ENCODE measurements around the gene HBEGF. TPM values are rescaled to one million over a fixed set of nuclear protein-coding genes. Genes with fewer than 3 reads are reported as not detected.
"Not testable (repeated sequence)": the region's sequence is repeated elsewhere in the genome, so short reads cannot be mapped to it uniquely, and the experiment has no call there.

HBEGF gene
- polyA plus RNA-seq, 1 donor (not counting 4 experiments of a cell fraction or from before 2014, with no cell fraction given) = 53.1 TPM

- peaks cover 13 to 36% of the 10 kb centered on the region in 2 experiments for H3K36me3 ChIP-seq (ENCODE audit: control insufficient read depth in 2 of 2, extremely low read depth in 1 of 2, insufficient read depth in 2 of 2, low read length in 2 of 2)
- FAIRE-seq = no peak
- peak overlapping the region; percentile 90 for H3K9ac ChIP-seq (ENCODE audit: control insufficient read depth, extremely low read depth, insufficient read depth, low read length)
- dilution Hi-C loops (cut with MboI; ENCODE audit: extremely low pct_ligation_motif_present, low sequenced_read_pairs) = no loop called here
- peaks cover 83% of the 10 kb centered on the region for H3K4me1 ChIP-seq (ENCODE audit: control insufficient read depth, extremely low read depth, insufficient read depth, low read length)
- no peaks in the 10 kb centered on the region for H3K27me3 ChIP-seq (ENCODE audit: control insufficient read depth, extremely low read depth, insufficient read depth, low read length)
- peak overlapping the region; percentile 98 for H3K4me2 ChIP-seq (ENCODE audit: control insufficient read depth, extremely low read depth, insufficient read depth, low read depth, low read length)
- H2AFZ ChIP-seq (ENCODE audit: control insufficient read depth, low read length) = no peak overlapping the region
- peaks cover 51% of the 10 kb centered on the region for H3K79me2 ChIP-seq (ENCODE audit: control insufficient read depth, insufficient read depth, low read length)
- TF ChIP-seq EZH2 (IDR thresholded peaks at IDR 0.05; ENCODE audit: low read length) = no peak
- TF ChIP-seq CTCF (optimal IDR thresholded peaks at IDR 0.05 in 1 of 3, IDR thresholded peaks at IDR 0.05 in 1 of 3, conservative IDR thresholded peaks at IDR 0.05 in 1 of 3; ENCODE audit: extremely low read depth in 1 of 3, insufficient read depth in 2 of 3, low read length in 3 of 3) = peak in 1 of 3 experiments; percentile 33
- peak overlapping the region; percentile 92 for H3K27ac ChIP-seq (ENCODE audit: control insufficient read depth, insufficient read depth, low read length)
- peaks cover 19% of the 10 kb centered on the region for H4K20me1 ChIP-seq (ENCODE audit: control insufficient read depth, extremely low read depth, insufficient read depth, low read length)
- no peak for DNase-seq (ENCODE audit: low read depth, low spot score)
- H3K9me1 ChIP-seq (ENCODE audit: control insufficient read depth, extremely low read depth, insufficient read depth, low read length) = peaks cover 15% of the 10 kb centered on the region
- peak overlapping the region; percentile 73 to 81 (median 74) for H3K4me3 ChIP-seq (ENCODE audit: control insufficient read depth in 2 of 3, extremely low read depth in 1 of 3, insufficient read depth in 2 of 3, low read depth in 1 of 3, low read length in 3 of 3)
- no peaks in the 10 kb centered on the region for H3K9me3 ChIP-seq (ENCODE audit: control insufficient read depth, low read depth, low read length)
These were observed 1.6 kb downstream of the HBEGF start for GRCh38 chr5:140344683-140345423.

- H3K9me3 ChIP-seq (ENCODE audit: control insufficient read depth, low read depth, low read length); H3K27me3 ChIP-seq (ENCODE audit: control insufficient read depth, extremely low read depth, insufficient read depth, low read length); H3K9ac ChIP-seq (ENCODE audit: control insufficient read depth, extremely low read depth, insufficient read depth, low read length); H2AFZ ChIP-seq (ENCODE audit: control insufficient read depth, low read length); dilution Hi-C loops (cut with MboI; ENCODE audit: extremely low pct_ligation_motif_present, low sequenced_read_pairs); FAIRE-seq; DNase-seq (ENCODE audit: low read depth, low spot score): not testable (repeated sequence)
- peaks cover 17 to 38% of the 10 kb centered on the region in 2 experiments for H3K36me3 ChIP-seq (ENCODE audit: control insufficient read depth in 2 of 2, extremely low read depth in 1 of 2, insufficient read depth in 2 of 2, low read length in 2 of 2)
- peaks cover 82% of the 10 kb centered on the region for H3K4me1 ChIP-seq (ENCODE audit: control insufficient read depth, extremely low read depth, insufficient read depth, low read length)
- peak overlapping the region; percentile 98 for H3K4me2 ChIP-seq (ENCODE audit: control insufficient read depth, extremely low read depth, insufficient read depth, low read depth, low read length)
- H4K20me1 ChIP-seq (ENCODE audit: control insufficient read depth, extremely low read depth, insufficient read depth, low read length) = peaks cover 19% of the 10 kb centered on the region
- H3K9me1 ChIP-seq (ENCODE audit: control insufficient read depth, extremely low read depth, insufficient read depth, low read length) = peaks cover 16% of the 10 kb centered on the region
- H3K27ac ChIP-seq (ENCODE audit: control insufficient read depth, insufficient read depth, low read length) = peak overlapping the region; percentile 49
- peaks cover 55% of the 10 kb centered on the region for H3K79me2 ChIP-seq (ENCODE audit: control insufficient read depth, insufficient read depth, low read length)
- H3K4me3 ChIP-seq (ENCODE audit: control insufficient read depth in 2 of 3, extremely low read depth in 1 of 3, insufficient read depth in 2 of 3, low read depth in 1 of 3, low read length in 3 of 3) = peak overlapping the region in 1 of 3 experiments; percentile 73
These were observed 2.6 kb downstream of the HBEGF start for GRCh38 chr5:140343849-140344248.

Data from keratinocyte (primary cell).